Nephron (organoid): Measurements from ENCODE around the gene GALE.

Experiments used
- H3K27ac Mint-ChIP-seq, 3 experiments: 2 replicates each; pipeline ENCODE4 v1.8.0; 2020; ENCODE audit warnings: mixed read lengths in 3 of 3, mild to moderate bottlenecking in 2 of 3, moderate library complexity in 1 of 3
- H3K27me3 Mint-ChIP-seq: 2 replicates; pipeline ENCODE4 v1.8.0; 2021; ENCODE audit warnings: low read depth, mild to moderate bottlenecking, moderate library complexity, mixed read lengths
- H3K36me3 Mint-ChIP-seq: 2 replicates; pipeline ENCODE4 v1.8.0; 2020; ENCODE audit warnings: low read depth, mixed read lengths
- H3K4me1 Mint-ChIP-seq: 2 replicates; pipeline ENCODE4 v1.8.0; 2020; ENCODE audit warnings: mixed read lengths
- H3K4me3 Mint-ChIP-seq, 3 experiments: 2 replicates each; pipeline ENCODE4 v1.8.0; 2020; ENCODE audit warnings: mild to moderate bottlenecking in 3 of 3, mixed read lengths in 3 of 3, moderate library complexity in 2 of 3
- H3K9me3 Mint-ChIP-seq: 2 replicates; pipeline ENCODE4 v1.8.0; 2020; ENCODE audit warnings: mixed read lengths
- CTCF ChIP-seq, 3 experiments: fragments of 200-600 bp; sonication (generic); IDR thresholded peaks; one replicate each; pipeline ENCODE4 v1.5.0; 2021; ENCODE audit warnings: antibody characterized with exemption in 3 of 3; ENCODE audit not compliant: unreplicated experiment in 3 of 3

The GALE gene

GRCh38 chr1:23816361-23816760, 15.8 kb upstream of the GALE start:
- peaks cover 32% of the 10 kb centered on the region for H3K36me3 Mint-ChIP-seq
- no peak for TF ChIP-seq CTCF (IDR thresholded peaks at IDR 0.05; ENCODE audit: unreplicated experiment in 3 of 3)
- H3K4me3 Mint-ChIP-seq: no peak overlapping the region
- H3K27me3 Mint-ChIP-seq: no peaks in the 10 kb centered on the region
- no peaks in the 10 kb centered on the region for H3K9me3 Mint-ChIP-seq
- no peak overlapping the region for H3K27ac Mint-ChIP-seq
- no peaks in the 10 kb centered on the region for H3K4me1 Mint-ChIP-seq

DNA sequence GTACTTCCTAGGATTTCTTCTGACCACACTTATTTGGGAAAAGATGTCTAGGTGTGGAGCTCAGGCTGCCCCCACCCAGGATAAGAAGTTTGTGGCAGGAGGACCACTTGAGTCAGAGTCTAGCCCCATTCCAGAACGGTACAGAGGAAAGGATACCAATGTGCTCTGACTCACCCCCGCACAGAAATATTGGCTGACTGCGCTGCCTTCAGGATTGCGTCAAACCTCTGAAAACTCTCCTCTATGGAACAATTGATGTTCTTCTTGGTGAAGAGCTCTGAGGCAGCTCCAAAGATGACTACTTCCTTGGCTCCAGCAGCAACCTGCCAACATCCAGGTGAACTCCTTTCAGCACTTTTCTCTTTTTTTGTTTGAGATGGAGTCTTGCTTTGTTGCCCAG, 13.5 kb upstream of the GALE start:
- Mint-ChIP-seq H3K27ac (no peak overlapping the region), H3K4me3 (no peak overlapping the region), H3K27me3 (no peaks in the 10 kb centered on the region), H3K36me3 (peaks cover 35% of the 10 kb centered on the region), H3K9me3 (no peaks in the 10 kb centered on the region), H3K4me1 (no peaks in the 10 kb centered on the region)
- no peak for TF ChIP-seq CTCF (IDR thresholded peaks at IDR 0.05; ENCODE audit: unreplicated experiment in 3 of 3)

DNA sequence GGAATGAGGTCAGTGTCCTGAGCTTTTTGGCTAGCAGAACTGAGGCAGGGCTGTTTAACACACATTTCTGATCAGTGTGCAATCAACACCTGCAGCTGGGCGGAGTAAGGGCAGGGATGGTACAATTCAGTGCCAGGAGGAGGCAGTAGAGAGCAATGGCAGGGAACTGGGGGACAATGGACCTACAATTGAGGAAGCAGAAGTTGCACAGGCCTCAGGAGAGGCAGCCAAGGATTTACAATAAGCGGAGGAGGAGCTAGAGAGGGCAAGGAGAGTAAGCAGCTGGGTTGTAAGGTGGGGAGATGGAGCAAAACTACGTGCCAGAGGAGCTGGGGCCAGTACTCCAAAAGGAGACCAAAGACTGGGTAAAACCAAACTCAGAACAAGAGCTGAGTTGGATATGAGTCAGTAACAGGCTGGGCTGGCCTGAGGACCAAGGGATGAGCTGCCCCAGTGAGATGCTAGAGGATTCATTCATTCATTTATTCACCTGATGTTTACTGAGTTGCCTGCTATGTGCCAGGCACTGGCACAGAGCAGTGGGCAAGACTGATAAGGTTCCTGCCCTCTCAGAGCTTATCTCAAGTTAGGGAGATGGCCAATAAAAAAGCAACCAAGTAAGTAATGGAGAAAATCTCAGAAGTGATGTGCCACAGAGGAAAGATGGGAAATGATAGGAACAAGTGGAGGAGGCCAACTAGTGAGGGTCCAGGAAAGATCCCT, 10.4 kb upstream of the GALE start:
- Mint-ChIP-seq H3K9me3 (no peaks in the 10 kb centered on the region), H3K4me1 (no peaks in the 10 kb centered on the region), H3K4me3 (no peak overlapping the region), H3K27me3 (no peaks in the 10 kb centered on the region), H3K27ac (no peak overlapping the region), H3K36me3 (peaks cover 42% of the 10 kb centered on the region)
- peak; percentile 40 to 49 (median 43) for TF ChIP-seq CTCF (IDR thresholded peaks at IDR 0.05; ENCODE audit: unreplicated experiment in 3 of 3)

- Mint-ChIP-seq H3K36me3 (peaks cover 51% of the 10 kb centered on the region), H3K27me3 (no peaks in the 10 kb centered on the region), H3K9me3 (no peaks in the 10 kb centered on the region)
Observed at GRCh38 chr1:23809751-23810171, 9.2 kb upstream of the GALE start.

GRCh38 chr1:23807453-23807852, 6.9 kb upstream of the GALE start:
- TF ChIP-seq CTCF (IDR thresholded peaks at IDR 0.05; ENCODE audit: unreplicated experiment in 3 of 3): no peak
- Mint-ChIP-seq H3K36me3 (peaks cover 53% of the 10 kb centered on the region), H3K4me3 (no peak overlapping the region), H3K27me3 (no peaks in the 10 kb centered on the region), H3K9me3 (no peaks in the 10 kb centered on the region), H3K27ac (no peak overlapping the region), H3K4me1 (no peaks in the 10 kb centered on the region)

More at GRCh38 chr1:23809751-23810171, 9.2 kb upstream of the GALE start:
- Mint-ChIP-seq H3K27ac (no peak overlapping the region), H3K4me1 (no peaks in the 10 kb centered on the region), H3K4me3 (no peak overlapping the region)
- TF ChIP-seq CTCF (IDR thresholded peaks at IDR 0.05; ENCODE audit: unreplicated experiment in 3 of 3): peak; percentile 30 to 48 (median 38)

DNA sequence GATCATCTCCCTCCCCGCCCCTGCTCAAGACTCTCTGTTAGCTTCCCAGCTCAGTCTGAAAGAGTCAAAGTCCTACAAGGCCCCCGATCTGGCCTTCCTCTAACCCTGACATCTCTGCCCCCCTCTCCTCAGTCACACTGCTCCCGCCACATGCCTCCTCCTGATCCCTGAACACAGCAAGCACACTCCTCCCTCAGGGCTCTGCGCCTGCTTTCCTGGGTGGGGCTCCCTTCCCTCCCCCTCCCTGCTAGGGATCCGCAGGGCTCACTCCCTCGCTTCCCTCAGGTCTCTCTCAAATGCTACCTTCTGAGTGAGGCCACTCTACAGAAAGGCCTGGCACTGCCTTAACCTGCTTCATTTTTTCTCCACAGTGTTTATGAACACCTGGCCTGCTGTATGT, 5.7 kb upstream of the GALE start:
- no peak for TF ChIP-seq CTCF (IDR thresholded peaks at IDR 0.05; ENCODE audit: unreplicated experiment in 3 of 3)
- Mint-ChIP-seq H3K36me3 (peaks cover 42% of the 10 kb centered on the region), H3K27ac (peak overlapping the region in 1 of 3 experiments; percentile 32), H3K27me3 (no peaks in the 10 kb centered on the region), H3K4me1 (peaks cover 1% of the 10 kb centered on the region), H3K9me3 (no peaks in the 10 kb centered on the region), H3K4me3 (peak overlapping the region in 1 of 3 experiments; percentile 9)
